ENCODE results near the gene S100PBP.

- TF ChIP-seq CTCF (conservative IDR thresholded peaks at IDR 0.05; ENCODE audit: low read length) (no peak), EZH2phosphoT487 (IDR thresholded peaks at IDR 0.05; ENCODE audit: borderline replicate concordance) (no peak)
These were observed 57.7 kb downstream of the S100PBP start for GRCh38 chr1:32874860-32875752.

All from Loucy (cell line).